HL-60 (cell line): ENCODE results near the gene SUCNR1.
"Not testable (repeated sequence)": the region's sequence is repeated elsewhere in the genome, so short reads cannot be mapped to it uniquely, and the experiment has no call there.

Experiments used
- CTCF ChIP-seq: IDR thresholded peaks from one replicate; pipeline ENCODE4 v1.5.1; 2011; ENCODE audit warnings: low read length, control low read depth, inconsistent platforms; ENCODE audit not compliant: insufficient read depth
- GABPA ChIP-seq: IDR thresholded peaks from 2 replicates; pipeline ENCODE4 v1.6.1; 2012; ENCODE audit warnings: low read depth

DNA sequence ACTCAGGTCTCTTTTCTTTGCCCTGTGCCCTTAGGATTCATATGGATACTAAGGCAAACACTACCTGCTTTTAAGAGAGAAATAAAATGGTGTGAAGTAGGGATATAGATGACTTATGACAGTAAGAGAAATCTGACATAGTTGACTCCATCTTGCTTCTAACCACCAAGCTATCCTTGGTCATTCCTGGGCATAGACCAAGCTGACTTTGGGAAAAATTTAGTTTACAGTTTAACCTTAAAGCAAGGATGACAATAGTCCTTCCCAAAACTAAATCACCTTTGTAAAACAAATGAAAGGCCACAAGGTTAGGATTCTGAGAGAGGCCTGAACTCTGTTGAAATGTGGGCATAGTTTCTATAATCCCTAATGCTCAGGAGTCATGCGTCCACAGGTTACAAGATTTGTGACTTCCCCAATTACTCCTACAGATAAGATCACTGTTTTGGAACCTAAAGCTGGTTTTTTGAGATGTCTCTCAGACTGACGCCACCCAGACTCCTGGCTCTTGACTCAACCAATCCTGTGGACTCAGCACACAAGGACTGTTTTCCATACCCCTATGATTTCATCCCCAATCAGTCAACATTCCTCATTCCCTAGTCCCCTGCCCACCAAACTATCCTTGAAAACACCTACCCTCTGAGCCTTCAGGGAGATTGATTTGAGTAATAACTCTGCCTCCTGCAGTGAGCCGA is 25.3 kb downstream of the SUCNR1 start:
- TF ChIP-seq CTCF, GABPA: not testable (repeated sequence)
